ENCODE measurements around the gene TRPV6. TPM values are rescaled to one million over a fixed set of nuclear protein-coding genes. Genes with fewer than 3 reads are reported as not detected.

TRPV6 gene
- total RNA-seq, 6 experiments from 2014 or later = 0.06 to 1.5 (median 0.75) TPM

DNA sequence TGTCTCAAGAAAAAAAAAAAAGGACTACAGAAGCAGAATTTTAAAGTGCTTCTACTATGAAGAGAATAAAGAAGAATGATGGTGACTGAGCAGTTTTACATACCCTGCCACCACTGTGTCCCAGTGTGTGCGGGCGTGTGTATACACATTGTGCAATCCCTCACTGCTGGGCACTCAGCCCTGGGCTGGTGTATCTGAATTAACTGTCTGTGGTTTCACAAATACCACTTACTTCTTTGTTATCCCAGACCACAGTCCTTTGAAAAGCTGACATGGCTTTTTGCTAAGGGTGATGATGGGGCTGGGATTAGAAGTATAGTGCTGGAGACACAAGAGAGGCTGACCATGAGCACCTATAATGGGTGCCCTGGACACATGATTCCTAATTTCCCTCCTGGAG lies 21.1 kb upstream of the TRPV6 start:
- intact Hi-C loops (cut with DNase I) = no loop called here

DNA sequence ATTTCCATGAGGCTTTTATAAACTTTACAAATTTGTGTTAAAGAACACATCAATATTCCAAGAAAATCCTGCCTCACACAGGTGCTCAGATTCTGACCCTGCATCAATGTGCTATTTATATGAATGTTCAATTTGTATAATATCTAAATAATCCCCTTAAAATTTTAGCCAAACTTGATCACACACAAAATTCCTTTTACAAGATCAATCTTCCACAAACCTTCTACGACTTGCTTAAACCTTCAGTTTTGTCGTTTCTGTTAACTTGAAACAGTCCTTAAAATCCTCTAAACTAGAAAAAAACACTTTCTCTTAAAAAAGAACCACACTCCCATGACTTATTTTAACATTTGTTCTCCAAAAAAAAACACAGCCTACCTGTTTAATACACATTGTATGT lies 20.2 kb upstream of the TRPV6 start:
- TF ChIP-seq, protein P1, sequence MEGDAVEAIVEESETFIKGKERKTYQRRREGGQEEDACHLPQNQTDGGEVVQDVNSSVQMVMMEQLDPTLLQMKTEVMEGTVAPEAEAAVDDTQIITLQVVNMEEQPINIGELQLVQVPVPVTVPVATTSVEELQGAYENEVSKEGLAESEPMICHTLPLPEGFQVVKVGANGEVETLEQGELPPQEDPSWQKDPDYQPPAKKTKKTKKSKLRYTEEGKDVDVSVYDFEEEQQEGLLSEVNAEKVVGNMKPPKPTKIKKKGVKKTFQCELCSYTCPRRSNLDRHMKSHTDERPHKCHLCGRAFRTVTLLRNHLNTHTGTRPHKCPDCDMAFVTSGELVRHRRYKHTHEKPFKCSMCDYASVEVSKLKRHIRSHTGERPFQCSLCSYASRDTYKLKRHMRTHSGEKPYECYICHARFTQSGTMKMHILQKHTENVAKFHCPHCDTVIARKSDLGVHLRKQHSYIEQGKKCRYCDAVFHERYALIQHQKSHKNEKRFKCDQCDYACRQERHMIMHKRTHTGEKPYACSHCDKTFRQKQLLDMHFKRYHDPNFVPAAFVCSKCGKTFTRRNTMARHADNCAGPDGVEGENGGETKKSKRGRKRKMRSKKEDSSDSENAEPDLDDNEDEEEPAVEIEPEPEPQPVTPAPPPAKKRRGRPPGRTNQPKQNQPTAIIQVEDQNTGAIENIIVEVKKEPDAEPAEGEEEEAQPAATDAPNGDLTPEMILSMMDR (IDR thresholded peaks at IDR 0.05) = no peak
- no peak for TF ChIP-seq POLR2A (IDR thresholded peaks at IDR 0.05)
- ATAC-seq = no peak
- no peaks in the 10 kb centered on the region for H3K4me1 ChIP-seq

More for the DNA sequence above, 21.1 kb upstream of the TRPV6 start:
- Histone ChIP-seq H3K36me3 (no peaks in the 10 kb centered on the region), H3K27ac (no peak overlapping the region), H3K4me1 (no peaks in the 10 kb centered on the region), H3K4me3 (no peak overlapping the region), H3K9me3 (no peaks in the 10 kb centered on the region), H3K27me3 (no peaks in the 10 kb centered on the region)
- peak in 1 of 3 donors; percentile 71 for DNase-seq
- no peak for TF ChIP-seq POLR2A (IDR thresholded peaks at IDR 0.05)
- TF ChIP-seq, protein P1 (IDR thresholded peaks at IDR 0.05) = no peak
- WGBS (ENCODE audit: insufficient coverage, low coverage, low lambda C conversion rate, missing lambda C conversion rate) = 67% methylated on average over 2 of the region's 2 CpGs
- no peak for ATAC-seq

DNA sequence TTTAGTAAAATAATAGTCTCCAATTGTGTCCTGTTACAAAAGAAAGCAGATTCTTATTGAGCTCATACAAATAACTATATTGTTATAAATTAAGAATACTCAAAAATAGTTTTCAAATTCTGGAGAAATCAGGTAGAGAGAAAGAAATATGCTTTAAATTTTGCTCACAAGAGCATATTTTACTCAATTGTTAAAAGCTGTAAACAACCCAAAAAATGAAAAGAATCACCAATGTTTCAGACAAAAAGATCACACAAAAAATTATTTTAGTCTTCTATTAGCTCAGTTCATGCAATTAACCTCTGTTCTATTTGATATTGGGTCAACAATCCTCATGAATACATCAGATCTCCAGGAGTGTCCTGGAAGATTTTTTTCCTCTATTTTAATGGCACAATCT lies 18.6 kb upstream of the TRPV6 start:
- Histone ChIP-seq H3K27me3 (no peaks in the 10 kb centered on the region), H3K4me3 (no peak overlapping the region), H3K36me3 (no peaks in the 10 kb centered on the region), H3K4me1 (no peaks in the 10 kb centered on the region), H3K9me3 (no peaks in the 10 kb centered on the region), H3K27ac (no peak overlapping the region)
- TF ChIP-seq POLR2A (IDR thresholded peaks at IDR 0.05) = no peak
- TF ChIP-seq, protein P1 (IDR thresholded peaks at IDR 0.05) = no peak
- ATAC-seq (no peak), DNase-seq (no peak)
- intact Hi-C loops (cut with DNase I) = no loop called here

More for the DNA sequence above, 20.2 kb upstream of the TRPV6 start:
- no peaks in the 10 kb centered on the region for H3K27me3 ChIP-seq
- intact Hi-C loops (cut with DNase I) = no loop called here
- H3K36me3 ChIP-seq = no peaks in the 10 kb centered on the region
- DNase-seq = no peak
- WGBS (ENCODE audit: insufficient coverage, low coverage, low lambda C conversion rate, missing lambda C conversion rate) = 57% methylated on average over 2 of the region's 2 CpGs
- no peak overlapping the region for H3K4me3 ChIP-seq
- no peaks in the 10 kb centered on the region for H3K9me3 ChIP-seq
- no peak overlapping the region for H3K27ac ChIP-seq

DNA sequence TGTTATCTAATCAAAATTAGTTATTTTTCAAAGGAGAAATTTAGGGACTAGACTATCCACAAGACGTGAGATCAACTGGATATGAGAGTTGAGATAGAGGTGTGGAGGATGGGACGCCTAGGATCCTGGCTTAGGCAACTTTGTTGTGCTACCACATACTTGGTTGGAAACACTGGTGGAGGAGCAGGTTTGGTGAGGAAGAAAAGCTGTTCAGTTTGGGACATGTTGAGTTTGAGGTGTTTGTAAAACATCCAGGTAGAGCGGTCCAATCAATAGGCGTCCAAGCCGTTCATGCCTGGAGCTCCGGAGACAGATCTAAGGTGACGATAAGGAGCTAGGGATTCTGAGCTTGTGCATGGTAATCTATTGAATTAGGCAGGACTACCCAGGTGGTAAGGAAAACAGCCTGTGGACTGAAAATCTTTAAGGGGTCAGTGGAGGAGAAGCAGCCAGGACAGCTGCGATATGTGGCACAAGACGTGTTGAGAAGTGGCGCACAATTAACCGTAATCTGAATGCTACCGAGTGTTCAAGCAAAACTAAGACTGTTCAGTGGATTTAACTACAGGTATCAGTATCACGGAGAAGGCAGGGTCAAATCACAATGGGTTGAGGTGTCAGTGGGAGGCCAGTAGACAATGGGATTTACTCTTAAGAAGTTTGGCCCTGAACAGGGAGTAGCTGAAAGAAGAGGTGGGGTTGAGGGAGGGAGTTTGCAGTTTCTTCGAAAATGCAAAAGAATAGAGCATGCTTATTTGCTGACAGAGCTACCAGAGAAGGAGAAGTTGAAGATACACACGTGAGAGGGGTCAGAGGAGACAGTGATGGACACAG lies 16.1 kb upstream of the TRPV6 start:
- Histone ChIP-seq H3K27ac (no peak overlapping the region), H3K4me1 (no peaks in the 10 kb centered on the region), H3K9me3 (no peaks in the 10 kb centered on the region), H3K36me3 (no peaks in the 10 kb centered on the region), H3K4me3 (no peak overlapping the region), H3K27me3 (no peaks in the 10 kb centered on the region)
- WGBS (ENCODE audit: insufficient coverage, low coverage, low lambda C conversion rate, missing lambda C conversion rate) = 67% methylated on average over 15 of the region's 15 CpGs
- ATAC-seq (no peak), DNase-seq (no peak)
- TF ChIP-seq, protein P1 (IDR thresholded peaks at IDR 0.05) = no peak
- no peak for TF ChIP-seq POLR2A (IDR thresholded peaks at IDR 0.05)
- intact Hi-C loops (cut with DNase I) = no loop called here
